HG03039 (cell line): ENCODE results near the gene KIR3DL3.
"Not testable (repeated sequence)": the region's sequence is repeated elsewhere in the genome, so short reads cannot be mapped to it uniquely, and the experiment has no call there.

Experiments used
- ATAC-seq: cut with Tn5 transposase; IDR thresholded peaks from one replicate; pipeline ENCODE4 v1.9.1; 2021; ENCODE audit warnings: mild to moderate bottlenecking, moderate library complexity; ENCODE audit not compliant: unreplicated experiment

KIR3DL3 gene

DNA sequence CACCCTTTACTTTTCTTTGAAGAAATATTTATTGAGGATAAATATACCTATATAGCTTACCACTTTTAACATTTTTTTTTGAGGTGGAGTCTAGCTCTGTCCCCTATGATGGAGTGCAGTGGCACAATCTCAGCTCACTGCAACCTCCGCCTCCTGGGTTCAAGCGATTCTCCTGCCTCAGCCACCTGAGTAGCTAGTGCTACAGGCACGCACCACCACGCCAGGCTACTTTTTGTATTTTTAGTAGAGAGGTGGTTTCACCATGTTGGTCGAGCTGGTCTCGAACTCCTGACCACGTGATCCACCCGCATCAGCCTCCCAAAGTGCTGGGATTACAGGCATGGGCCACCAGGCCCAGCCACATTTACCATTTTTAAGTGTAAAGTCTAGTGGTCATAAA lies 51.6 kb downstream of the KIR3DL3 start:
- ATAC-seq = not testable (repeated sequence)

DNA sequence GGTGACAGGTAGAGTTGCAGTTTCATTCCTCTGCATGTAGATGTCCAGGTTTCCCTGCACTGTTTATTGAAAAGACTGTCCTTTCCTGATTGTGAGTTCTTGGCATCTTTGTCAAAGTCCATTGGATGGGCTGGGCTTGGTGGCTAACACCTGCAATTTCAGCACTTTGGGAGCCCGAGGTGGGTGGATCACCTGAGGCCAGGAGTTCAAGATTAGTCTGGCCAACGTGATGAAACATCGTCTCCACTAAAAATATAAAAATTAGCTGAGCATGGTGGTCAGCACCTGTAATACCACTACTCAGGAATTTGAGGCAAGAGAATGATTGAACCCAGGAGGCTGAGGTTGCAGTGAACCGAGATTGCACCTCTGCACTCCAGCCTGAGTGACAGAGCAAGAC lies 53.6 kb downstream of the KIR3DL3 start:
- ATAC-seq = not testable (repeated sequence)

DNA sequence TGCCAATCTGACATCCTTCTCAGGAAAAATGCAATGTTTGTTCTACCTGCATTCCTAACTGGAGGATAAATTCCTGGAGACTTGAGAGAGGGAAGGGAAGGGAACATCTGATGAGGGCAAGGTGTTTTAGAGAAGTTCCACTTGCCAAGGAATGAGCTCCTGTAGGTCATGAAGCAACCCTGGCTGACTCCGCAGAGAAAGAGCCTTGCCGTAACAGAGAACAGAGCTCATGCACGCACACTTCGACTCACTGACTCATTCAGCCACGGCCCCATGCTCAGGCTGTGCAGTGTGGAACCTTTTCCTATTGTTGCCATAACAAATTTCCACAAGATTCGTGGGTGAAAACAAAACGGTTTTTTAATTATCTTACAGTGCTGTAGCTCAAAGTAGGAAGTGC lies 54.7 kb downstream of the KIR3DL3 start:
- not testable (repeated sequence) for ATAC-seq

DNA sequence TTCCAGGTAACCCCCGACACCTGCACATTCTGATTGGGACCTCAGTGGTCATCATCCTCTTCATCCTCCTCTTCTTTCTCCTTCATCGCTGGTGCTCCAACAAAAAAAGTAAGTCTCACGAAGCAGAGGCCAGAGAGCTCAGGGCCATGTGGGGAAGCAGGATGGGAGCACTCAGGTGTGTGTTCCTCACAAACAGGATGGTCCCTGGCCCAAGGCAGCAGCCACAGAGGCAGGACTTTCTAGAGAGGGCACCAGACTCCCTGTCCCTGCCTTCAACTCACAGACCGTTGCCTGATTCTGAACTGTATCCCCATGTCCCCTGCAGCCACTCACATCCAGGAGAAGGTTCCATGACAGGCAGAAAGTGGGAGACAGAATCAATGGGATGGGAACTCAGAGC lies 58.7 kb downstream of the KIR3DL3 start:
- not testable (repeated sequence) for ATAC-seq
